HG02981 (cell line): Measurements from ENCODE around the gene TMEM53.
A peak's percentile ranks its signal among the peaks of the same experiment; 100 is the strongest.
"Not testable (repeated sequence)": the region's sequence is repeated elsewhere in the genome, so short reads cannot be mapped to it uniquely, and the experiment has no call there.

Experiments used
- ATAC-seq: cut with Tn5 transposase; IDR thresholded peaks from one replicate; pipeline ENCODE4 v1.9.1; 2021; ENCODE audit warnings: mild to moderate bottlenecking, moderate library complexity; ENCODE audit not compliant: unreplicated experiment

Gene TMEM53

GRCh38 chr1:44699375-44699774 is 25.1 kb upstream of the TMEM53 start:
- not testable (repeated sequence) for ATAC-seq

GRCh38 chr1:44698138-44698537 is 23.9 kb upstream of the TMEM53 start:
- no peak for ATAC-seq

GRCh38 chr1:44696789-44697345 is 22.6 kb upstream of the TMEM53 start:
- ATAC-seq, result no peak

GRCh38 chr1:44696101-44696500 is 21.8 kb upstream of the TMEM53 start:
- no peak for ATAC-seq

GRCh38 chr1:44695671-44696070 is 21.4 kb upstream of the TMEM53 start:
- no peak for ATAC-seq

GRCh38 chr1:44694863-44695478 is 20.7 kb upstream of the TMEM53 start:
- ATAC-seq, result peak; percentile 57

GRCh38 chr1:44693900-44694299 is 19.6 kb upstream of the TMEM53 start:
- ATAC-seq, result no peak

GRCh38 chr1:44693159-44693558 is 18.9 kb upstream of the TMEM53 start:
- no peak for ATAC-seq

GRCh38 chr1:44689447-44689765 is 15.1 kb upstream of the TMEM53 start:
- ATAC-seq, result no peak

GRCh38 chr1:44688760-44689446 is 14.6 kb upstream of the TMEM53 start:
- ATAC-seq, result no peak

GRCh38 chr1:44685881-44686280 is 11.6 kb upstream of the TMEM53 start:
- ATAC-seq, result no peak

GRCh38 chr1:44685218-44685617 is 10.9 kb upstream of the TMEM53 start:
- ATAC-seq, result no peak

GRCh38 chr1:44684525-44684924 is 10.2 kb upstream of the TMEM53 start:
- peak; percentile 86 for ATAC-seq

GRCh38 chr1:44682883-44683265 is 8.6 kb upstream of the TMEM53 start:
- no peak for ATAC-seq

- ATAC-seq, result no peak
Observed at GRCh38 chr1:44681905-44682882, 7.9 kb upstream of the TMEM53 start.

GRCh38 chr1:44679468-44679867 is 5.2 kb upstream of the TMEM53 start:
- no peak for ATAC-seq

- no peak for ATAC-seq
Observed at GRCh38 chr1:44678626-44679025, 4.3 kb upstream of the TMEM53 start.

- ATAC-seq, result no peak
Observed at GRCh38 chr1:44678120-44678519, 3.8 kb upstream of the TMEM53 start.

GRCh38 chr1:44677201-44677766 is 3.0 kb upstream of the TMEM53 start:
- no peak for ATAC-seq

- ATAC-seq, result no peak
Observed at GRCh38 chr1:44676484-44677200, 2.4 kb upstream of the TMEM53 start.
